GM18909 (cell line): ENCODE measurements around the gene BCAS3.
"Not testable (repeated sequence)": the region's sequence is repeated elsewhere in the genome, so short reads cannot be mapped to it uniquely, and the experiment has no call there.

Source experiments
- ATAC-seq: cut with Tn5 transposase; IDR thresholded peaks from one replicate; pipeline ENCODE4 v1.9.1; 2021; ENCODE audit warnings: mild to moderate bottlenecking; ENCODE audit not compliant: unreplicated experiment, poor library complexity

BCAS3 gene

GRCh38 chr17:60857556-60858080, 180.0 kb downstream of the BCAS3 start:
- ATAC-seq: no peak

- ATAC-seq: no peak
Measured at GRCh38 chr17:60862482-60862881, 184.8 kb downstream of the BCAS3 start.

GRCh38 chr17:60863892-60864707, 186.4 kb downstream of the BCAS3 start:
- ATAC-seq: no peak

- ATAC-seq: no peak
Measured at GRCh38 chr17:60864708-60865005, 187.0 kb downstream of the BCAS3 start.

GRCh38 chr17:60874772-60875171, 197.1 kb downstream of the BCAS3 start:
- ATAC-seq: no peak

GRCh38 chr17:60886731-60887613, 209.3 kb downstream of the BCAS3 start:
- not testable (repeated sequence) for ATAC-seq

GRCh38 chr17:60887614-60888028, 210.0 kb downstream of the BCAS3 start:
- ATAC-seq: no peak

- ATAC-seq: no peak
Measured at GRCh38 chr17:60888812-60889709, 211.4 kb downstream of the BCAS3 start.

GRCh38 chr17:60891149-60891548, 213.5 kb downstream of the BCAS3 start:
- no peak for ATAC-seq

GRCh38 chr17:60893475-60893874, 215.8 kb downstream of the BCAS3 start:
- ATAC-seq: no peak

- ATAC-seq: no peak
Measured at GRCh38 chr17:60896996-60897395, 219.3 kb downstream of the BCAS3 start.

GRCh38 chr17:60899115-60899514, 221.5 kb downstream of the BCAS3 start:
- no peak for ATAC-seq

- no peak for ATAC-seq
Measured at GRCh38 chr17:60900688-60901087, 223.0 kb downstream of the BCAS3 start.

GRCh38 chr17:60901242-60901641, 223.6 kb downstream of the BCAS3 start:
- ATAC-seq: no peak

- no peak for ATAC-seq
Measured at GRCh38 chr17:60901806-60902205, 224.2 kb downstream of the BCAS3 start.

GRCh38 chr17:60902399-60902798, 224.7 kb downstream of the BCAS3 start:
- no peak for ATAC-seq

- ATAC-seq: no peak
Measured at GRCh38 chr17:60904582-60904981, 226.9 kb downstream of the BCAS3 start.

GRCh38 chr17:60905709-60906108, 228.1 kb downstream of the BCAS3 start:
- no peak for ATAC-seq

- ATAC-seq: no peak
Measured at GRCh38 chr17:60908324-60908723, 230.7 kb downstream of the BCAS3 start.

- no peak for ATAC-seq
Measured at GRCh38 chr17:60909405-60909804, 231.8 kb downstream of the BCAS3 start.
